Ovary (tissue), 9 donors: ENCODE results near the gene OR1A1. TPM values are rescaled to one million over a fixed set of nuclear protein-coding genes. Genes with fewer than 3 reads are reported as not detected.
"Not testable (repeated sequence)": the region's sequence is repeated elsewhere in the genome, so short reads cannot be mapped to it uniquely, and the experiment has no call there.

Experiments
- DNase-seq, 5 donors: peaks; one replicate each; pipeline ENCODE4 v3.0.0-alpha.2; 2019 to 2020
- H3K27ac ChIP-seq, 2 donors: fragments of 200-600 bp; one replicate each; pipeline versions ENCODE4 v1.5.1 to v1.8.0; 2019 to 2022
- H3K27me3 ChIP-seq: fragments of 200-600 bp; one replicate; pipeline ENCODE4 v1.8.0; 2022
- H3K36me3 ChIP-seq: fragments of 200-600 bp; sonication (generic); one replicate; pipeline ENCODE4 v1.5.1; 2019
- H3K4me1 ChIP-seq: one replicate; pipeline ENCODE4 v1.8.1; 2013; ENCODE audit warnings: mild to moderate bottlenecking, moderate library complexity; ENCODE audit not compliant: insufficient read depth
- H3K4me3 ChIP-seq: fragments of 200-600 bp; sonication (generic); one replicate; pipeline ENCODE4 v1.5.1; 2017
- H3K9me3 ChIP-seq, 2 donors: fragments of 200-600 bp in 1 of 2; sonication (generic) in 1 of 2; one replicate each; pipeline versions ENCODE4 v1.5.1 to v1.8.1; 2013 to 2019; ENCODE audit warnings: mild to moderate bottlenecking in 1 of 2, moderate library complexity in 1 of 2
- CTCF ChIP-seq, 3 donors: fragments of 450-650 bp in 2 of 3; fragments of 200-600 bp in 1 of 3; IDR thresholded peaks; one replicate each; pipeline versions ENCODE4 v1.5.1 to v1.8.0; 2016 to 2022; ENCODE audit warnings: antibody characterized with exemption in 3 of 3, mild to moderate bottlenecking in 1 of 3
- EP300 ChIP-seq: sonication (generic); formaldehyde crosslinking; IDR thresholded peaks from one replicate; pipeline ENCODE4 v1.6.1; 2017; ENCODE audit warnings: antibody characterized with exemption
- POLR2A ChIP-seq: fragments of 450-650 bp; IDR thresholded peaks from one replicate; pipeline ENCODE4 v1.6.1; 2017; ENCODE audit warnings: antibody characterized with exemption, mild to moderate bottlenecking, moderate library complexity
- WGBS, 3 donors: extraction: QIAGEN DNeasy Blood & Tissue Kit in 1 of 3; methylation state at CpG; one replicate each; pipeline versions ENCODE4 v1.1.5 to v1.1.7; 2013 to 2017; 5-methylcytosine and 5-hydroxymethylcytosine counted together
- intact Hi-C, 4 donors: fragments of 100-400 bp; cut with DNase I; formaldehyde crosslinking; loops; one replicate each; pipeline versions ENCODE4 v1.11.0 to v1.15.1; 2022 to 2023
- polyA plus RNA-seq, 2 donors: library from polyadenylated mRNA; stranded (reverse); fragments of 200-250 nt in 1 of 2; fragments of 350-450 nt in 1 of 2; fragmentation: Illumina TruSeq in 1 of 2; extraction: RNeasy Lipid Tissue Mini Kit (QIAGEN cat#74804) in 1 of 2; gene quantifications; one replicate each; pipeline ENCODE4 v1.2.3, GENCODE V29; 2013 to 2014
- total RNA-seq, 7 donors: library from RNA; depleted of rRNA in 2 of 7; stranded (reverse); fragments of >200 nt in 2 of 7; fragmentation: NEBNext Ultra II Directional in 3 of 7; extraction: Animal tissue kit (Norgen Biotek cat#: 25700) in 3 of 7; gene quantifications; one replicate each; pipeline versions ENCODE4 v1.1.0 to v1.2.4, GENCODE V29; 2016 to 2023
- donor health status: DM: no; HTN: no; CAD: no; lungs with moderate emphysema.
- donor health status: DM: no; HTN: no; CAD: no.
- donor health status: Bipolar disorder and iron deficiency.
- donor health status: DM: yes; HTN: yes; CAD: no.
- donor health status: DM: no; HTN: no; CAD: no.
- donor health status: DM: yes; HTN: yes; CAD: no.

Gene OR1A1
- total and polyA plus RNA-seq, 9 donors, result not detected

GRCh38 chr17:3213001-3213400, 5.5 kb downstream of the OR1A1 start:
- Histone ChIP-seq H3K27me3 (no peaks in the 10 kb centered on the region), H3K4me3 (no peak overlapping the region), H3K27ac (no peak overlapping the region), H3K36me3 (no peaks in the 10 kb centered on the region), H3K4me1 (no peaks in the 10 kb centered on the region), H3K9me3 (no peaks in the 10 kb centered on the region)
- 75 to 80% (median 76%) methylated on average over 3 of the region's 3 CpGs for WGBS, 3 donors
- DNase-seq, result no peak
- intact Hi-C loops, result no loop called here
- TF ChIP-seq EP300 (no peak), POLR2A (no peak)

GRCh38 chr17:3213587-3213986, 6.1 kb downstream of the OR1A1 start:
- intact Hi-C loops, result no loop called here

GRCh38 chr17:3219978-3220377, 12.5 kb downstream of the OR1A1 start:
- H3K27me3 ChIP-seq, DNase-seq, intact Hi-C loops, H3K4me1 ChIP-seq, H3K9me3 ChIP-seq, H3K36me3 ChIP-seq, H3K27ac ChIP-seq, H3K4me3 ChIP-seq: not testable (repeated sequence)
- WGBS, 3 donors, result 53 to 61% (median 57%) methylated on average over 3 of the region's 3 CpGs

More at GRCh38 chr17:3213587-3213986, 6.1 kb downstream of the OR1A1 start:
- H3K4me3 ChIP-seq, result no peak overlapping the region
- no peaks in the 10 kb centered on the region for H3K36me3 ChIP-seq
- no peaks in the 10 kb centered on the region for H3K9me3 ChIP-seq
- H3K27me3 ChIP-seq, result no peaks in the 10 kb centered on the region
- H3K4me1 ChIP-seq, result no peaks in the 10 kb centered on the region
- no peak overlapping the region for H3K27ac ChIP-seq
- WGBS, 3 donors, result 51 to 59% (median 55%) methylated on average over 6 of the region's 6 CpGs
- DNase-seq, result no peak
- TF ChIP-seq CTCF (IDR thresholded peaks at IDR 0.05), result no peak
- no peak for TF ChIP-seq EP300
- TF ChIP-seq POLR2A, result no peak

- intact Hi-C loops, result no loop called here
- Histone ChIP-seq H3K36me3 (no peaks in the 10 kb centered on the region), H3K27me3 (no peaks in the 10 kb centered on the region), H3K27ac (no peak overlapping the region), H3K4me3 (no peak overlapping the region), H3K4me1 (no peaks in the 10 kb centered on the region), H3K9me3 (no peaks in the 10 kb centered on the region)
- no peak for DNase-seq
- WGBS, 3 donors, result 83 to 90% (median 84%) methylated on average over 2 of the region's 2 CpGs
- no peak for TF ChIP-seq EP300
- no peak for TF ChIP-seq POLR2A
- TF ChIP-seq CTCF (IDR thresholded peaks at IDR 0.05), result no peak
Measured at GRCh38 chr17:3221850-3222249, 14.4 kb downstream of the OR1A1 start.

GRCh38 chr17:3222505-3222904, 15.0 kb downstream of the OR1A1 start:
- 50 to 57% (median 51%) methylated on average over 2 of the region's 2 CpGs for WGBS, 3 donors

GRCh38 chr17:3224721-3225352, 17.4 kb downstream of the OR1A1 start:
- DNase-seq, result not testable (repeated sequence)

More at GRCh38 chr17:3222505-3222904, 15.0 kb downstream of the OR1A1 start:
- DNase-seq, result no peak
- intact Hi-C loops, result no loop called here
- Histone ChIP-seq H3K27ac (no peak overlapping the region), H3K36me3 (no peaks in the 10 kb centered on the region), H3K4me3 (no peak overlapping the region), H3K4me1 (no peaks in the 10 kb centered on the region), H3K9me3 (no peaks in the 10 kb centered on the region), H3K27me3 (no peaks in the 10 kb centered on the region)
- no peak for TF ChIP-seq EP300

GRCh38 chr17:3232300-3232699, 24.8 kb downstream of the OR1A1 start:
- intact Hi-C loops, H3K27me3 ChIP-seq, H3K4me1 ChIP-seq, H3K9me3 ChIP-seq, H3K27ac ChIP-seq, H3K4me3 ChIP-seq, H3K36me3 ChIP-seq, DNase-seq: not testable (repeated sequence)
- 78 to 85% (median 84%) methylated on average over 8 of the region's 8 CpGs for WGBS, 3 donors

More at GRCh38 chr17:3224721-3225352, 17.4 kb downstream of the OR1A1 start:
- H3K9me3 ChIP-seq, H3K36me3 ChIP-seq, H3K27me3 ChIP-seq, intact Hi-C loops, H3K4me3 ChIP-seq, H3K27ac ChIP-seq, H3K4me1 ChIP-seq: not testable (repeated sequence)

GRCh38 chr17:3238685-3239084, 31.2 kb downstream of the OR1A1 start:
- H3K4me1 ChIP-seq, intact Hi-C loops, H3K36me3 ChIP-seq, DNase-seq, H3K27me3 ChIP-seq, H3K4me3 ChIP-seq, H3K9me3 ChIP-seq, H3K27ac ChIP-seq: not testable (repeated sequence)
- 16 to 54% (median 50%) methylated on average over 1 to 2 of the region's 2 CpGs for WGBS, 3 donors

GRCh38 chr17:3241044-3241443, 33.6 kb downstream of the OR1A1 start:
- H3K36me3 ChIP-seq, intact Hi-C loops, H3K9me3 ChIP-seq, H3K27ac ChIP-seq, H3K4me1 ChIP-seq, H3K27me3 ChIP-seq, H3K4me3 ChIP-seq, DNase-seq: not testable (repeated sequence)
- 73 to 100% (median 94%) methylated on average over 1 of the region's 1 CpG for WGBS, 3 donors

- H3K4me1 ChIP-seq, intact Hi-C loops, H3K36me3 ChIP-seq, H3K27ac ChIP-seq, H3K4me3 ChIP-seq, H3K27me3 ChIP-seq, H3K9me3 ChIP-seq, DNase-seq: not testable (repeated sequence)
- 42 to 61% (median 48%) methylated on average over 1 of the region's 1 CpG for WGBS, 3 donors
Measured at GRCh38 chr17:3244841-3245240, 37.4 kb downstream of the OR1A1 start.
